ENCODE measurements around the gene EQTN. TPM values are rescaled to one million over a fixed set of nuclear protein-coding genes. Genes with fewer than 3 reads are reported as not detected.

The EQTN gene
- total and polyA plus RNA-seq, 10 of the 15 experiments (the other 5 are each of a cell fraction or from before 2014, with no cell fraction given) = not detected

DNA sequence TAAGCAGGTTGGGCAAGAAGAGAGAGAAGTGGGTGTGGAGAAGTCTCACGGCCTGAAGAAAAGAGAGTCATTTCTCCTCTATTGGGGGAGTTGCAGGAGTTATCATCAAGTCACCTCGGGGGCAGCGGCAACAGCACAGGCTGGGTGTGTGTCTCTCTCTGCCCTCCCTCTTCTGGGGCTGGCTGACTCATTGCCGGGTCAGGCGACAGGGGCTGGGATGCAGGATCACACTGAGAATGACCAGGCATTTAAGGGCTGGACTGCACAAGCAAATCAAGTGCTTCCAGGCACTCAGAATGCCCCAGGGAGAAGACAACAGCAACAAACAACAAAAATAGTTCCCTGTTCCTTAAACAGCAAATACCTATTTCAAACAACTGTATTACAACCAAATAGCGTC is 6.3 kb upstream of the EQTN start:
- ChIA-PET RAD21 (ENCODE audit: unreplicated experiment) (no interaction called here), SMC1A (ENCODE audit: uncharacterized antibody, unreplicated experiment) (no interaction called here), CTCF (no interaction called here), POLR2A (no interaction called here)
- 32% methylated on average over 6 of the region's 6 CpGs for whole genome bisulfite sequencing (ENCODE audit: insufficient coverage, insufficient replicate concordance, low lambda C conversion rate, missing lambda C conversion rate)
- H3K36me3 ChIP-seq (ENCODE audit: control insufficient read depth in 2 of 2, insufficient read depth in 2 of 2, low read length in 1 of 2) = no peaks in the 10 kb centered on the region
- 0 out of 4 replicates have a peak, but pooled peaks cover 0 to 2% of the 10 kb centered on the region in 2 experiments for H3K27me3 ChIP-seq (replicated peaks in 1 of 2; ENCODE audit: control insufficient read depth in 2 of 2, insufficient read depth in 2 of 2, low read length in 1 of 2)
- in situ Hi-C loops (cut with MboI) (no loop called here), intact Hi-C loops (cut with micrococcal nuclease; ENCODE audit: unreplicated experiment) (no loop called here)
- no peak for DNase-seq (ENCODE audit: low read depth, low spot score)
- ATAC-seq = no peak
- no peaks in the 10 kb centered on the region for H3K4me1 ChIP-seq (ENCODE audit: control insufficient read depth, insufficient read depth, low read length)
- no peak overlapping the region for H3K9ac ChIP-seq (ENCODE audit: control insufficient read depth, insufficient read depth, low read length)
- no TSS peak for BruUV-seq (replicated peaks)
- no peaks in the 10 kb centered on the region for H3K79me2 ChIP-seq (ENCODE audit: control insufficient read depth, insufficient read depth, low read length)
- TF ChIP-seq, protein P1, sequence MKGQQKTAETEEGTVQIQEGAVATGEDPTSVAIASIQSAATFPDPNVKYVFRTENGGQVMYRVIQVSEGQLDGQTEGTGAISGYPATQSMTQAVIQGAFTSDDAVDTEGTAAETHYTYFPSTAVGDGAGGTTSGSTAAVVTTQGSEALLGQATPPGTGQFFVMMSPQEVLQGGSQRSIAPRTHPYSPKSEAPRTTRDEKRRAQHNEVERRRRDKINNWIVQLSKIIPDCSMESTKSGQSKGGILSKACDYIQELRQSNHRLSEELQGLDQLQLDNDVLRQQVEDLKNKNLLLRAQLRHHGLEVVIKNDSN (IDR thresholded peaks at IDR 0.05; ENCODE audit: borderline replicate concordance, extremely low read length, insufficient read depth, low read depth, low read length) = no peak
- TF ChIP-seq TARDBP (IDR thresholded peaks at IDR 0.05; ENCODE audit: borderline replicate concordance) (no peak), ZZZ3 (IDR thresholded peaks at IDR 0.05; ENCODE audit: control insufficient read depth, insufficient read length, low read depth) (no peak), POLR2AphosphoS5 (IDR thresholded peaks at IDR 0.05; ENCODE audit: low read length) (no peak), DPF2 (IDR thresholded peaks at IDR 0.05) (no peak)
- FAIRE-seq = no peak
- no peak overlapping the region for H3K4me3 ChIP-seq
- H3K27ac ChIP-seq (ENCODE audit: control insufficient read depth, insufficient read depth) = no peak overlapping the region
- H2AFZ ChIP-seq (ENCODE audit: control insufficient read depth, low read depth, low read length) = no peak overlapping the region
- H4K20me1 ChIP-seq (ENCODE audit: control insufficient read depth, insufficient read depth) = no peaks in the 10 kb centered on the region
- no peaks in the 10 kb centered on the region for H3K9me3 ChIP-seq (replicated peaks; ENCODE audit: control insufficient read depth, insufficient read depth, low read length)
- no peak overlapping the region for H3K4me2 ChIP-seq (ENCODE audit: control insufficient read depth, insufficient read depth)

DNA sequence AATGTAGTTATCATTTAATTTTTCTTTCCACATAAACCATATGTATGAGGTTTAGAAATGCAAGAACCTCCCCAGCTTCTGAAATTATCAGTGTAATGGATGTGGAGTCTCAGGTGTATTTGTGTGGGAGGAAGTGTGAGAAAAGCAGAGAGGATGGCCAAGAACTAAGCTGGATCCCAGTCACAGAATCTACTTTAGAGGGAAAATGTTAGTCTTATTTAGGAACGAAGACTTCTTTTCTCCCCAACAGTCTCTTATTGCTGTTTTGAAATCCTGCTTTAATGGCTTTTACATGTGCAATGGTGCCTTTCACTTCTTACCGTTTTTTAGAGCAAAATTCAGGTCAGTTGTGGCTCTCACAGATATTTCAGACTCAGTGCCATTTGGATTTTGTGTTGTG is 3.0 kb downstream of the EQTN start:
- ATAC-seq (no peak), FAIRE-seq (no peak), DNase-seq (ENCODE audit: low read depth, low spot score) (no peak)
- Histone ChIP-seq H3K27ac (ENCODE audit: control insufficient read depth, insufficient read depth) (no peak overlapping the region), H4K20me1 (ENCODE audit: control insufficient read depth, insufficient read depth) (no peaks in the 10 kb centered on the region), H3K79me2 (ENCODE audit: control insufficient read depth, insufficient read depth, low read length) (no peaks in the 10 kb centered on the region), H3K4me1 (ENCODE audit: control insufficient read depth, insufficient read depth, low read length) (no peaks in the 10 kb centered on the region), H3K27me3 (replicated peaks in 1 of 2; ENCODE audit: control insufficient read depth in 2 of 2, insufficient read depth in 2 of 2, low read length in 1 of 2) (no peaks in the 10 kb centered on the region; a peak in 2 of 4 replicates), H3K4me2 (ENCODE audit: control insufficient read depth, insufficient read depth) (no peak overlapping the region), H2AFZ (ENCODE audit: control insufficient read depth, low read depth, low read length) (no peak overlapping the region), H3K9me3 (replicated peaks; ENCODE audit: control insufficient read depth, insufficient read depth, low read length) (no peaks in the 10 kb centered on the region), H3K4me3 (no peak overlapping the region), H3K36me3 (ENCODE audit: control insufficient read depth in 2 of 2, insufficient read depth in 2 of 2, low read length in 1 of 2) (no peaks in the 10 kb centered on the region), H3K9ac (ENCODE audit: control insufficient read depth, insufficient read depth, low read length) (no peak overlapping the region)
- ChIA-PET POLR2A (no interaction called here), SMC1A (ENCODE audit: uncharacterized antibody, unreplicated experiment) (interaction anchor here (0.8 to 1.2 kb wide), 2 partner anchors 14 to 30 kb away, joined by 3 to 4 read pairs; no protein-coding TSS in a partner anchor), CTCF (interaction anchor here (1.0 to 1.2 kb wide), 3 partner anchors 14 to 253 kb away, joined by 3 to 4 read pairs (median 3); no protein-coding TSS in a partner anchor), RAD21 (ENCODE audit: unreplicated experiment) (interaction anchor here (0.9 kb wide), 1 partner anchor 17 kb away, joined by 4 read pairs; no protein-coding TSS in a partner anchor)
- in situ Hi-C loops (cut with MboI) = no loop called here
- BruUV-seq (replicated peaks) = no TSS peak
- intact Hi-C loops (cut with micrococcal nuclease; ENCODE audit: unreplicated experiment) = no loop called here
- 5% methylated on average over 2 of the region's 2 CpGs for WGBS (ENCODE audit: insufficient coverage, insufficient replicate concordance, low lambda C conversion rate, missing lambda C conversion rate)
- TF ChIP-seq MYC (IDR thresholded peaks at IDR 0.05; ENCODE audit: insufficient read depth, insufficient read length, insufficient replicate concordance, low read length, severe bottlenecking) (no peak), SREBF1 (IDR thresholded peaks at IDR 0.05; ENCODE audit: low read length) (no peak), MEF2A (IDR thresholded peaks at IDR 0.05; ENCODE audit: insufficient read depth, low read depth, low read length) (no peak), IKZF1 (conservative IDR thresholded peaks at IDR 0.05) (no peak), JUND (IDR thresholded peaks at IDR 0.05; ENCODE audit: low read depth, low read length) (no peak), GATAD2B (conservative IDR thresholded peaks at IDR 0.05; ENCODE audit: low read depth) (no peak), ZZZ3 (IDR thresholded peaks at IDR 0.05; ENCODE audit: control insufficient read depth, insufficient read length, low read depth) (no peak), ESRRA (IDR thresholded peaks at IDR 0.05; ENCODE audit: low read length) (no peak), EZH2 (IDR thresholded peaks at IDR 0.05; ENCODE audit: borderline replicate concordance, control insufficient read depth, low read depth, low read length) (no peak), NFYA (IDR thresholded peaks at IDR 0.05; ENCODE audit: borderline replicate concordance, low read depth, low read length) (no peak), JUNB (IDR thresholded peaks at IDR 0.05) (no peak), HDAC2 (IDR thresholded peaks at IDR 0.05) (no peak)
- TF ChIP-seq, protein P2, sequence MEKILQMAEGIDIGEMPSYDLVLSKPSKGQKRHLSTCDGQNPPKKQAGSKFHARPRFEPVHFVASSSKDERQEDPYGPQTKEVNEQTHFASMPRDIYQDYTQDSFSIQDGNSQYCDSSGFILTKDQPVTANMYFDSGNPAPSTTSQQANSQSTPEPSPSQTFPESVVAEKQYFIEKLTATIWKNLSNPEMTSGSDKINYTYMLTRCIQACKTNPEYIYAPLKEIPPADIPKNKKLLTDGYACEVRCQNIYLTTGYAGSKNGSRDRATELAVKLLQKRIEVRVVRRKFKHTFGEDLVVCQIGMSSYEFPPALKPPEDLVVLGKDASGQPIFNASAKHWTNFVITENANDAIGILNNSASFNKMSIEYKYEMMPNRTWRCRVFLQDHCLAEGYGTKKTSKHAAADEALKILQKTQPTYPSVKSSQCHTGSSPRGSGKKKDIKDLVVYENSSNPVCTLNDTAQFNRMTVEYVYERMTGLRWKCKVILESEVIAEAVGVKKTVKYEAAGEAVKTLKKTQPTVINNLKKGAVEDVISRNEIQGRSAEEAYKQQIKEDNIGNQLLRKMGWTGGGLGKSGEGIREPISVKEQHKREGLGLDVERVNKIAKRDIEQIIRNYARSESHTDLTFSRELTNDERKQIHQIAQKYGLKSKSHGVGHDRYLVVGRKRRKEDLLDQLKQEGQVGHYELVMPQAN (conservative IDR thresholded peaks at IDR 0.05) = no peak
